ENCODE measurements around the gene ARFGAP2. TPM values are rescaled to one million over a fixed set of nuclear protein-coding genes. Genes with fewer than 3 reads are reported as not detected.

The ARFGAP2 gene
- total and polyA plus RNA-seq, 2 of the 8 experiments (the other 6 are each of a cell fraction or from before 2014, with no cell fraction given), result 50.2 to 64.0 TPM

DNA sequence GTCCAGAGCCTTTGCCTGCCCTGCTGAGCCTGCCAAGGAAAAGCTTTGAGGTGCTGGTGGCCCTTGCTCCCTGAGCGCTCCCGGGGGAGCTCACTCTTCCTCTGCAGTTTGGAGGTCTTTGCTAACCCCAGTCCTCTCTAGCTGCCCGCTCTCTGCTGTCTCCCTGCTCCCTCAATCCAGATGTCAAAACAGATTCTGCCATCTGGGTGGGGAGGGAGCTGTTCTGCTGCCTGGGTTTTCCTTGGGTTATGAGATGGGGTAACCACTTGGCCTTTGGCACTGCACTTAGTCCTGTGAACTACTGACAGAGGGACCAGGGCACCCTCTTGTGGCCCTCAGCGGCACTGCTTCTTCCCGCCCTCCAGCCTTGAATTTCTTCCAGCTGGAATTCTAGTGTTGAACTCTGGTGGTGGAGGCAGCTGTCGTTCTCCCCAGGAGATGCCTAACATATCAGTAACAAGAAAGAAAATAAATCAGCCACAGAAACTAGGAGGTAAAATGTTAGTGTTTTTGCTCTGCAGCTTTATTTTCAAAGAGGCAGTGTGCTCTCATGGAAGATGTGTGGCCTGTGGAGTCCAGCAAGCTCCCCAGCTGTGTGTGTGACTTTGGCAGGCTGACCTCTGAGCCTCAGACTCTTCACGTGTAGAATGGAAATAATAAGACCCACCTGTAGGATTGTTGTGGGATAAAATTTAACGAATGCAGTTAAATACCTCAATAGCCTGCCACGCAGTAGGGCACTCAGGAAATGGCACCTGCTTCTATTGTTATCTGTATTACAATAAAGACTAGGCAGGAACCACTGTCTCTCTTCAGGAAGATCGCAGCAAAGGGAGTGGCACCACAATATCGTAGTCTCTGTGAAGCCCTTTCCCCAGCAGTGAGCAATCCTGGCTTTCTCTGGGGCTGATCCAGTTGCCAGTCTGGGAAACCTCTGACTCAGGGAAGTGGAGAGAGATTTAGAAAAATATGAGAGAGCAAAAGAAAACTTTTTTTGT lies 23.4 kb downstream of the ARFGAP2 start (continued):
- TF ChIP-seq CHD1 (IDR thresholded peaks at IDR 0.05; ENCODE audit: low read depth, low read length) (no peak), NRF1 (IDR thresholded peaks at IDR 0.05; ENCODE audit: low read depth, low read length) (no peak), YY1 (IDR thresholded peaks at IDR 0.05; ENCODE audit: low read depth, low read length) (peak; percentile 70; the same call in 1 of the 2 replicates), GABPA (IDR thresholded peaks at IDR 0.05; ENCODE audit: borderline replicate concordance, insufficient read depth, low read length) (peak; percentile 50; the same call in 1 of the 2 replicates), SIN3A (conservative IDR thresholded peaks at IDR 0.05 in 1 of 2, IDR thresholded peaks at IDR 0.05 in 1 of 2; ENCODE audit: low read depth in 1 of 2, low read length in 2 of 2) (peak; percentile 68 to 92; a peak in 3 of 4 replicates), CBX5 (IDR thresholded peaks at IDR 0.05; ENCODE audit: low read depth, low read length) (no peak), TCF12 (IDR thresholded peaks at IDR 0.05; ENCODE audit: low read depth, low read length) (no peak), TEAD4 (IDR thresholded peaks at IDR 0.05; ENCODE audit: low read depth, low read length) (peak; percentile 52; the same call in 1 of the 2 replicates)
